Measurements from ENCODE around the gene RPA3. TPM values are rescaled to one million over a fixed set of nuclear protein-coding genes. Genes with fewer than 3 reads are reported as not detected.

The RPA3 gene
- total RNA-seq, 5 donors from 2014 or later (not counting 1 experiment from before 2014, with no cell fraction given): 24.5 to 28.5 (median 26.8) TPM

GRCh38 chr7:7673240-7673550 is 45.2 kb downstream of the RPA3 start:
- peaks cover 46 to 58% (median 51%) of the 10 kb centered on the region in 3 donors for H3K4me1 Mint-ChIP-seq
- Histone ChIP-seq H3K27ac (ENCODE audit: low read length) (peak overlapping the region; percentile 31), H3K4me1 (ENCODE audit: control insufficient read depth in 1 of 2, extremely low read depth in 1 of 2, insufficient read depth in 2 of 2, low read length in 2 of 2) (peaks cover 3% of the 10 kb centered on the region in 2 experiments), H3K9me3 (no peaks in the 10 kb centered on the region), H3K36me3 (ENCODE audit: control insufficient read depth in 2 of 2, extremely low read depth in 1 of 2, insufficient read depth in 1 of 2, low read length in 1 of 2) (peaks cover 8 to 9% of the 10 kb centered on the region in 2 donors), H3K4me3 (ENCODE audit: control insufficient read depth in 1 of 2, extremely low read depth in 1 of 2, low read length in 1 of 2) (no peak overlapping the region), H3K27me3 (replicated peaks in 1 of 2; ENCODE audit: control insufficient read depth in 2 of 2, extremely low read depth in 1 of 2, insufficient read depth in 2 of 2, low read length in 1 of 2) (no peaks in the 10 kb centered on the region)
- no CpG with 5 or more reads among the region's 2 CpGs for WGBS (ENCODE audit: insufficient coverage)
- H3K27ac Mint-ChIP-seq: peak overlapping the region; percentile 56 to 78
- H3K36me3 Mint-ChIP-seq: peaks cover 38% of the 10 kb centered on the region
- ChIA-PET CTCF (interaction anchor here in 1 of 2 donors (0.7 kb wide), 1 partner anchor 18 kb away, joined by 3 read pairs; no protein-coding TSS in a partner anchor), POLR2A (no interaction called here)
- peak in 2 of 35 experiments; percentile 2 to 19 for DNase-seq
- no peaks in the 10 kb centered on the region for H3K27me3 Mint-ChIP-seq
- peaks cover 0 to 13% (median 9%) of the 10 kb centered on the region in 3 donors for H3K9me3 Mint-ChIP-seq
- peak overlapping the region; percentile 37 to 55 (median 52) for H3K4me3 Mint-ChIP-seq
- ATAC-seq (replicated peaks in 1 of 4): peak in 2 of 4 experiments; percentile 29 to 34

GRCh38 chr7:7672545-7673239 is 45.7 kb downstream of the RPA3 start:
- peak; percentile 11 to 55 (median 46) for ATAC-seq (replicated peaks in 1 of 4)
- no peaks in the 10 kb centered on the region for H3K27me3 ChIP-seq (replicated peaks in 1 of 2; ENCODE audit: control insufficient read depth in 2 of 2, extremely low read depth in 1 of 2, insufficient read depth in 2 of 2, low read length in 1 of 2)
- H3K27ac Mint-ChIP-seq: peak overlapping the region; percentile 56 to 78
- peaks cover 6 to 9% of the 10 kb centered on the region in 2 donors for H3K36me3 ChIP-seq (ENCODE audit: control insufficient read depth in 2 of 2, extremely low read depth in 1 of 2, insufficient read depth in 1 of 2, low read length in 1 of 2)
- no peaks in the 10 kb centered on the region for H3K9me3 ChIP-seq
- H3K27me3 Mint-ChIP-seq: no peaks in the 10 kb centered on the region
- peak in 1 of 35 experiments; percentile 9 for DNase-seq
- ChIA-PET CTCF (interaction anchor here in 1 of 2 donors (0.7 kb wide), 1 partner anchor 18 kb away, joined by 3 read pairs; no protein-coding TSS in a partner anchor), POLR2A (no interaction called here)
- peaks cover 38% of the 10 kb centered on the region for H3K36me3 Mint-ChIP-seq
- peak overlapping the region; percentile 31 for H3K27ac ChIP-seq (ENCODE audit: low read length)
- peaks cover 3% of the 10 kb centered on the region in 2 experiments for H3K4me1 ChIP-seq (ENCODE audit: control insufficient read depth in 1 of 2, extremely low read depth in 1 of 2, insufficient read depth in 2 of 2, low read length in 2 of 2)
- no peak overlapping the region for H3K4me3 ChIP-seq (ENCODE audit: control insufficient read depth in 1 of 2, extremely low read depth in 1 of 2, low read length in 1 of 2)
- H3K4me1 Mint-ChIP-seq: peaks cover 46 to 60% (median 51%) of the 10 kb centered on the region in 3 donors
- H3K9me3 Mint-ChIP-seq: peaks cover 0 to 9% (median 6%) of the 10 kb centered on the region in 3 donors
- H3K4me3 Mint-ChIP-seq: peak overlapping the region; percentile 37 to 55 (median 52)
- 56% methylated on average over 3 of the region's 6 CpGs for WGBS (ENCODE audit: insufficient coverage)

GRCh38 chr7:7671361-7671760 is 47.0 kb downstream of the RPA3 start:
- Mint-ChIP-seq H3K9me3 (peaks cover 0 to 5% (median 4%) of the 10 kb centered on the region in 3 donors), H3K36me3 (peaks cover 34% of the 10 kb centered on the region), H3K27me3 (no peaks in the 10 kb centered on the region), H3K27ac (peak overlapping the region; percentile 56 to 78), H3K4me1 (peaks cover 46 to 62% (median 49%) of the 10 kb centered on the region in 3 donors), H3K4me3 (no peak overlapping the region)
- Histone ChIP-seq H3K9me3 (no peaks in the 10 kb centered on the region), H3K36me3 (ENCODE audit: control insufficient read depth in 2 of 2, extremely low read depth in 1 of 2, insufficient read depth in 1 of 2, low read length in 1 of 2) (peaks cover 6 to 9% of the 10 kb centered on the region in 2 donors), H3K27ac (ENCODE audit: low read length) (peak overlapping the region; percentile 25), H3K4me3 (ENCODE audit: control insufficient read depth in 1 of 2, extremely low read depth in 1 of 2, low read length in 1 of 2) (no peak overlapping the region), H3K27me3 (replicated peaks in 1 of 2; ENCODE audit: control insufficient read depth in 2 of 2, extremely low read depth in 1 of 2, insufficient read depth in 2 of 2, low read length in 1 of 2) (no peaks in the 10 kb centered on the region), H3K4me1 (ENCODE audit: control insufficient read depth in 1 of 2, extremely low read depth in 1 of 2, insufficient read depth in 2 of 2, low read length in 2 of 2) (peaks cover 3% of the 10 kb centered on the region in 2 experiments)
- DNase-seq: no peak
- ATAC-seq (replicated peaks in 1 of 4): no peak
- ChIA-PET CTCF (interaction anchor here in 1 of 2 donors (0.7 to 1.3 kb wide), 2 partner anchors 10 to 159 kb away, joined by 3 to 6 read pairs; no protein-coding TSS in a partner anchor), POLR2A (no interaction called here)
- no CpG with 5 or more reads among the region's 3 CpGs for WGBS (ENCODE audit: insufficient coverage)

GRCh38 chr7:7670490-7670889 is 47.9 kb downstream of the RPA3 start:
- Mint-ChIP-seq H3K9me3 (peaks cover 0 to 5% (median 4%) of the 10 kb centered on the region in 3 donors), H3K4me3 (no peak overlapping the region), H3K36me3 (peaks cover 26% of the 10 kb centered on the region), H3K27ac (peak overlapping the region in 1 of 2 donors; percentile 24), H3K27me3 (no peaks in the 10 kb centered on the region), H3K4me1 (peaks cover 46 to 59% (median 47%) of the 10 kb centered on the region in 3 donors)
- Histone ChIP-seq H3K4me1 (ENCODE audit: control insufficient read depth in 1 of 2, extremely low read depth in 1 of 2, insufficient read depth in 2 of 2, low read length in 2 of 2) (peaks cover 3% of the 10 kb centered on the region in 2 experiments), H3K27me3 (replicated peaks in 1 of 2; ENCODE audit: control insufficient read depth in 2 of 2, extremely low read depth in 1 of 2, insufficient read depth in 2 of 2, low read length in 1 of 2) (no peaks in the 10 kb centered on the region), H3K36me3 (ENCODE audit: control insufficient read depth in 2 of 2, extremely low read depth in 1 of 2, insufficient read depth in 1 of 2, low read length in 1 of 2) (peaks cover 4 to 5% of the 10 kb centered on the region in 2 donors), H3K4me3 (ENCODE audit: control insufficient read depth in 1 of 2, extremely low read depth in 1 of 2, low read length in 1 of 2) (no peak overlapping the region), H3K27ac (ENCODE audit: low read length) (no peak overlapping the region), H3K9me3 (no peaks in the 10 kb centered on the region)
- no CpG with 5 or more reads among the region's 3 CpGs for WGBS (ENCODE audit: insufficient coverage)
- ATAC-seq (replicated peaks in 1 of 4): no peak
- no peak for DNase-seq
- POLR2A ChIA-PET: no interaction called here
- CTCF ChIA-PET: interaction anchor here in 1 of 2 donors (1.3 kb wide), 1 partner anchor 10 kb away, joined by 6 read pairs; no protein-coding TSS in a partner anchor

GRCh38 chr7:7668706-7669105 is 49.7 kb downstream of the RPA3 start:
- POLR2A ChIA-PET: no interaction called here
- H3K27ac ChIP-seq (ENCODE audit: low read length): no peak overlapping the region
- Mint-ChIP-seq H3K36me3 (peaks cover 17% of the 10 kb centered on the region), H3K27me3 (no peaks in the 10 kb centered on the region), H3K4me3 (no peak overlapping the region), H3K4me1 (peaks cover 49 to 61% (median 60%) of the 10 kb centered on the region in 3 donors), H3K27ac (no peak overlapping the region), H3K9me3 (peaks cover 0 to 5% (median 4%) of the 10 kb centered on the region in 3 donors)
- no CpG with 5 or more reads among the region's 1 CpG for WGBS (ENCODE audit: insufficient coverage)
- peaks cover 3% of the 10 kb centered on the region in 2 experiments for H3K4me1 ChIP-seq (ENCODE audit: control insufficient read depth in 1 of 2, extremely low read depth in 1 of 2, insufficient read depth in 2 of 2, low read length in 2 of 2)
- CTCF ChIA-PET: interaction anchor here in 1 of 2 donors (0.6 kb wide), 1 partner anchor 456 kb away, joined by 3 read pairs; no protein-coding TSS in a partner anchor
- DNase-seq (no peak), ATAC-seq (replicated peaks in 1 of 4) (no peak)
- H3K9me3 ChIP-seq: no peaks in the 10 kb centered on the region
- no peak overlapping the region for H3K4me3 ChIP-seq (ENCODE audit: control insufficient read depth in 1 of 2, extremely low read depth in 1 of 2, low read length in 1 of 2)
- H3K36me3 ChIP-seq (ENCODE audit: control insufficient read depth in 2 of 2, extremely low read depth in 1 of 2, insufficient read depth in 1 of 2, low read length in 1 of 2): no peaks in the 10 kb centered on the region
- no peaks in the 10 kb centered on the region for H3K27me3 ChIP-seq (replicated peaks in 1 of 2; ENCODE audit: control insufficient read depth in 2 of 2, extremely low read depth in 1 of 2, insufficient read depth in 2 of 2, low read length in 1 of 2)

- Mint-ChIP-seq H3K4me1 (peaks cover 46 to 59% (median 55%) of the 10 kb centered on the region in 3 donors), H3K27ac (no peak overlapping the region), H3K4me3 (no peak overlapping the region), H3K9me3 (peaks cover 0 to 5% (median 4%) of the 10 kb centered on the region in 3 donors), H3K36me3 (peaks cover 11% of the 10 kb centered on the region), H3K27me3 (no peaks in the 10 kb centered on the region)
- CTCF ChIA-PET: interaction anchor here in 1 of 2 donors (1.4 to 1.5 kb wide), 2 partner anchors 15 to 368 kb away, joined by 3 to 4 read pairs; no protein-coding TSS in a partner anchor
- Histone ChIP-seq H3K27ac (ENCODE audit: low read length) (no peak overlapping the region), H3K4me3 (ENCODE audit: control insufficient read depth in 1 of 2, extremely low read depth in 1 of 2, low read length in 1 of 2) (no peak overlapping the region), H3K4me1 (ENCODE audit: control insufficient read depth in 1 of 2, extremely low read depth in 1 of 2, insufficient read depth in 2 of 2, low read length in 2 of 2) (peaks cover 0 to 4% of the 10 kb centered on the region in 2 experiments), H3K36me3 (ENCODE audit: control insufficient read depth in 2 of 2, extremely low read depth in 1 of 2, insufficient read depth in 1 of 2, low read length in 1 of 2) (no peaks in the 10 kb centered on the region), H3K9me3 (no peaks in the 10 kb centered on the region), H3K27me3 (replicated peaks in 1 of 2; ENCODE audit: control insufficient read depth in 2 of 2, extremely low read depth in 1 of 2, insufficient read depth in 2 of 2, low read length in 1 of 2) (no peaks in the 10 kb centered on the region)
- POLR2A ChIA-PET: interaction anchor here in 1 of 2 donors (0.6 to 0.8 kb wide), 2 partner anchors 538 to 1152 kb away, joined by 3 read pairs; no protein-coding TSS in a partner anchor
- DNase-seq (no peak), ATAC-seq (replicated peaks in 1 of 4) (no peak)
- no CpG with 5 or more reads among the region's 2 CpGs for WGBS (ENCODE audit: insufficient coverage)
Observed at GRCh38 chr7:7667187-7667586, 51.2 kb downstream of the RPA3 start.

Data from T-cell (primary cell).